Stimulated activated memory B cell treated with anti-CD40 and anti-IgM and Interleukin-4, amounts not matched to agents 10 μg/mL and 1 μg/mL and 100 μg/mL, for 72 hours (primary cell): ENCODE results near the gene ADGRL3.

ENCODE experiments used
- ATAC-seq: fragments of 150-1000 bp; cut with Tn5 transposase; 2 replicates; pipeline ENCODE4 v1.10.0; 2021
- H3K27ac Mint-ChIP-seq: one replicate; pipeline ENCODE4 v1.8.0; 2022; ENCODE audit warnings: mild to moderate bottlenecking, mixed read lengths
- H3K27me3 Mint-ChIP-seq: one replicate; pipeline ENCODE4 v1.8.0; 2022; ENCODE audit warnings: mixed read lengths
- H3K36me3 Mint-ChIP-seq: one replicate; pipeline ENCODE4 v1.8.0; 2022; ENCODE audit warnings: mixed read lengths
- H3K4me1 Mint-ChIP-seq: one replicate; pipeline ENCODE4 v1.8.0; 2022; ENCODE audit warnings: mixed read lengths
- H3K4me3 Mint-ChIP-seq: one replicate; pipeline ENCODE4 v1.8.0; 2022; ENCODE audit warnings: mild to moderate bottlenecking, moderate library complexity, mixed read lengths
- H3K9me3 Mint-ChIP-seq: one replicate; pipeline ENCODE4 v1.8.0; 2022; ENCODE audit warnings: mixed read lengths

ADGRL3 gene

DNA sequence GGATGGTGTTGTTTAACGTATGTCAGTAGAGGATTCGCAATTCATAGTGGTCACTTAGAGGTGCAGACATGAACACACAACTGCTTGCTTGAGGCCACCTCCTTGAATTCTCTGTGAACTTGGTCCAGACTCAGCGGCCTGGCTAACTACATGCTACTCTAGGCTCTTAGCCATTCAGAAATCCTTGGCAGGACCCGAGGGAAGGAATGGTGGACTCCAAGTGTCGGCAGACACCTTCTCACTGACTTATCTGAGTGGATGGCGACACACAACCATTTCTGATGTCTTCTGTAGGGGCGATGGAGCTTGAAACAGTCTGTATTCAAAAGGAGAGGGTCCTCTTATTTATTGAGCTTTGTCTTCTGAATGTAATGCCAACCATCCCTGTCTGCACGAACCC, 24.4 kb downstream of the ADGRL3 start:
- no peak for ATAC-seq
- H3K27ac Mint-ChIP-seq = no peak overlapping the region
- H3K4me3 Mint-ChIP-seq = no peak overlapping the region
- H3K4me1 Mint-ChIP-seq = no peaks in the 10 kb centered on the region
- H3K36me3 Mint-ChIP-seq = no peaks in the 10 kb centered on the region
- H3K9me3 Mint-ChIP-seq = no peaks in the 10 kb centered on the region
- H3K27me3 Mint-ChIP-seq = no peaks in the 10 kb centered on the region

DNA sequence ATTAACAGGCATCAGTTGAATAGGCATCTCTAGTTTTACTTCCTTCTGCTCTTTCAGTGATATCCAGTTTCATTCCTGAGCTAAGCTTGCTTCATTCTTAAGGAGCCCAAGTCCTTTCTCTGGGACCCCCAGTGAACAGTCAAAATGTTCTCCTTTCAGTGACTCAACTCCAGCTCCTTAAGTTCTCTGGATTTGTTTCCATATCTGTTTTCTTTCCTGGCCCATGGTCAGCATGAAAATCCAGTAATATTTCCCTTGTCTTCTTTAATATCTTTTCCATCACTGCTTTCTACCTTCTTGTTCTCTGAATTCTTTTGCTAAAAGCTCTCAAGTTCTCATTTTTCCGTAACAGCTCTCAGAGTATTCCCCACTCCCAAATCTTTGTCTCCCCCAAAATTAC, 25.5 kb downstream of the ADGRL3 start:
- no peak overlapping the region for H3K4me3 Mint-ChIP-seq
- H3K27me3 Mint-ChIP-seq = no peaks in the 10 kb centered on the region
- no peaks in the 10 kb centered on the region for H3K4me1 Mint-ChIP-seq
- no peaks in the 10 kb centered on the region for H3K36me3 Mint-ChIP-seq
- H3K27ac Mint-ChIP-seq = no peak overlapping the region
- ATAC-seq = no peak
- H3K9me3 Mint-ChIP-seq = no peaks in the 10 kb centered on the region

DNA sequence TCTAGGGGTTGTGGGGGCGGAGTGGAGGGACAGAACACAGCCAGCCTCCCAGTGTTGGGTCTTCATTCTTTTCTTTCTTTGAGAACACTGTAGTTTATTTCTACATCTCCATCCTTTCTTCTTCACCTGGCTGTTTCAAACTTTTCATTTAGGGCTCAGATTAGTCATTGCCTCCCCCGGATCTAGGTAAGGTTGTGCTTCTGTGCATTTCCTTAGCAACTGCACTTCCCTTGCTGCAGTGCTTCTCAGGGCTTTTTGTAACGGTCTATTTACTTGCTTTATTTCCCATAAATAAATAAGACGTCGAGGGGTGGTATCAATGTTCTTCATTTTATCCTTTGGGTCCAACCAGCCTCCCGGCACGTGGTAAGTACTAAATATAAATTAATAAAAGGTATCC, 31.3 kb downstream of the ADGRL3 start:
- H3K27me3 Mint-ChIP-seq = no peaks in the 10 kb centered on the region
- no peak for ATAC-seq
- no peaks in the 10 kb centered on the region for H3K4me1 Mint-ChIP-seq
- no peak overlapping the region for H3K4me3 Mint-ChIP-seq
- H3K36me3 Mint-ChIP-seq = no peaks in the 10 kb centered on the region
- H3K27ac Mint-ChIP-seq = no peak overlapping the region
- H3K9me3 Mint-ChIP-seq = peaks cover 16% of the 10 kb centered on the region

DNA sequence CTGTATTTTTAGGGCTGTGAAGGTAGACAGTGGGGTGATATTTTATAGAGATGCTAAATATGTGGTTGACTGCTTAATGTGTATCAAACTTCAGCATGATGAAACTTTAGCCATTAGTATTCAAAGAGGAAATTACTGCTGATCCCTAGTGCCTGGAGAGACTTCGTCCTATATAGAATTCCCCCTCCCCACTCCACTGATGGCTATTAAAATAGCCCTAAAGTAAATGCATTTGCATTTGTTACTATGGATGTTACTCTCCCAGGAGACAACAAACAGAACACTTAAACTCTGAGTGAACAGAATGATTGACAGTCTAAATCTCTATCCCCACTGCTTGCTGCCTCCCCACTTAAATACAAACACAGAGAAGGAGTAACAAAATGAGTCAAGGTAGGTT, 39.1 kb downstream of the ADGRL3 start:
- H3K27me3 Mint-ChIP-seq = no peaks in the 10 kb centered on the region
- no peaks in the 10 kb centered on the region for H3K36me3 Mint-ChIP-seq
- ATAC-seq = no peak
- H3K4me1 Mint-ChIP-seq = no peaks in the 10 kb centered on the region
- H3K9me3 Mint-ChIP-seq = peaks cover 6% of the 10 kb centered on the region
- H3K4me3 Mint-ChIP-seq = no peak overlapping the region
- H3K27ac Mint-ChIP-seq = no peak overlapping the region

DNA sequence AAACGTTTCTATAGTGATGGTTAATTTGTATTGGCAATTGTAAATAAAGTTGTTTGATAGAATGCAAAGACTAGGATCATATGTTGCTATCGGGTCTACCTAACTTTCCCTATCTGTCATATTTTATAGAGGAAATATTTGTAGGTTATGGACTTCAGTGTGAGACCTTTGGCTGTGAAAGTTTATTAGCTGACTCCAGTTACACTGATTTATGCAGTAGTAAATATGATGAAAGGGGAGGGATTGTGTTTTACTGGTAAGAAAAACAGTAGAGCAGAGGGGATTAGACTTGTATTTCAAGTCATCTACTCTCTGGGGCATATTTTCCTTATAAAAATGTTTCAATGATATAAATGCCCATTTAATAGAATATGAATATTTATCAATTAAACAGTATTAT, 43.8 kb downstream of the ADGRL3 start:
- Mint-ChIP-seq H3K9me3 (no peaks in the 10 kb centered on the region), H3K4me1 (no peaks in the 10 kb centered on the region), H3K36me3 (no peaks in the 10 kb centered on the region), H3K27ac (no peak overlapping the region), H3K4me3 (no peak overlapping the region), H3K27me3 (no peaks in the 10 kb centered on the region)
- no peak for ATAC-seq

DNA sequence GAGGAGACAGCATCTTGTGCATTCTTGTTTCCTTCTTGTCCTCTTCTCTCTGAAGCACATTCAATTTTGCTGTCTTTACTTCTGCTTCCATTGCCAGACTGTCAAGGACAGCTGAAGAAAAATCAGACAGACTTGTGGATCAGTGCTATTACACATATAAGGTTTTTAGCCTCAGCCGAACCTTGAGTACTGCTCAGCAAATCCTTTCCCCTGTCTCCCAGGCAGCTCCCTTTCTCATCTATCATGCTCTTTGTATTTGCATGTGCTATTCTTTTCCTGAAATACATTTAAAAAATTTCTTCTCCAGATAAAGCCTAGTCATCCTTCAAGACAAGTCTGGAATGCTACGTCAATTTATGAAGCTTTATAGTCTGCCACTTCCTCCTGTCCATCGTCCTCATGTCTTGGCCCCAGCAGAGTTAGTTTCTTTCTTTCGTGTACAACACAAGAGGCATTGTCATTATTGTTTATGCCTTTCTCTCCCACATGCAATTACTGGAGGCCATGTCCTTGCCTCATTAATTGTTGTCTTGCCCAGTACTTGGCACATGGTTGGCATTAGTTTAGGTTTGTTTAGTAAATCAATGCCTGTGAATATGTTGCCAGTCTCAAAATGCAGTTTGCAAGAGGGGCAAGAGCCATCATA, 45.1 kb downstream of the ADGRL3 start:
- ATAC-seq = no peak
- Mint-ChIP-seq H3K9me3 (no peaks in the 10 kb centered on the region), H3K27ac (no peak overlapping the region), H3K27me3 (no peaks in the 10 kb centered on the region), H3K36me3 (no peaks in the 10 kb centered on the region), H3K4me3 (no peak overlapping the region), H3K4me1 (no peaks in the 10 kb centered on the region)

DNA sequence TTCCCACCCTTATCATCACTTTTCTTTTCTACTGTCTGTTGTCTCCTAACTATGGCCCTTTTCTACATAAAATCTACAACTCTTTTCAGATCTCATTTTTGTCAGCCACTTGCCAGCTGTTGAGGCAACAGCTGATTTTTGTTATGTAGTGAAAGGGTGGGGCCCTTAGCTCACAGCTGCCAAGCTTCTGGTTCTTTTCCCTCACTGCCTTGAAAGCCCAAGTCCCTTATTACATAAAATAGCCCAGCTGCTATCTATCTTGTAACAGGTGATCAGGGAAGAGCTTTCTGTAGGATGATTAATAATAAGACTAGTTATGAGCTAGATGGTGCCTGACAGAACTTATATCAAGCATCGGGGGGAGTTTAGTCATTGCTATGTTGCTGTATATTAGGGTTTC, 45.9 kb downstream of the ADGRL3 start:
- no peaks in the 10 kb centered on the region for H3K9me3 Mint-ChIP-seq
- H3K4me3 Mint-ChIP-seq = no peak overlapping the region
- H3K36me3 Mint-ChIP-seq = no peaks in the 10 kb centered on the region
- no peak overlapping the region for H3K27ac Mint-ChIP-seq
- no peaks in the 10 kb centered on the region for H3K4me1 Mint-ChIP-seq
- ATAC-seq = no peak
- H3K27me3 Mint-ChIP-seq = no peaks in the 10 kb centered on the region

DNA sequence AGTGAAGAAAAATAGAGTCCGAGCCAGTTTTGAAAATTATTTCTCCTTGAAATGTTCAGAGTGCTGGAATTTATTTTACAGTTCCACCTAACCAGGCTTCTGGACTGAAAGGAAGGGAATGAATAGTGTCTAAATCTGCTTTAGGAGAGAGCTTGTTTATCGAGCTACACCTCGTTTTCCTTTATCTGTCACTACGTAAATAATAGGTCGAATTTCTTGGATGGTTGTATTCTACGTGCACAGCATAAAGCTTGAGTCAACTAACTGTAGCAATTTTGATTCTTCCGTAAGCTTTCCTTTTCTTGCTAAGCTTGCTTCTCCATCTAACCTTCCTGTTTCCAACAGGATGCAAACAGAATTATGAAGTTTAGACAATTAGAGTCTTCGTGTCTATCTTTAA, 48.6 kb downstream of the ADGRL3 start:
- Mint-ChIP-seq H3K4me1 (no peaks in the 10 kb centered on the region), H3K27ac (no peak overlapping the region), H3K27me3 (no peaks in the 10 kb centered on the region), H3K9me3 (no peaks in the 10 kb centered on the region), H3K36me3 (no peaks in the 10 kb centered on the region), H3K4me3 (no peak overlapping the region)
- no peak for ATAC-seq

DNA sequence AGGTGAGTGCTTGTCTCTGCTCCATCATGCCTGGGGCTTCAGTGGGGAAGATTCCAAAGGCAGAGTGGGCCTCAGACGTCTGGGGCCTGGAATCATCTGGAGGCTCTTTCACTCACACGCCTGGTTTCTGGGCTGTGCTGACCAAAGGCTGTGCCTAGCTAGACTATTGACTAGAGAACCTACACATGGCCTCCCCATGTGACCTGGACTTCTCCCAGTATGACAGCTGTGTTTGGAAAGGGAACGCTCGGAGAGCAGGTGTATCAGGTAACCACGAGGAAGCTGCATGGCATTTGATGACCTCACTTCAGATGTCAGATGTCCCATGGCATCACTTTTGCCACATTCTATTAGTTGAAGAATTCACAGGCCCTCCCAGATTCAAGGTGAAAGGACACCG, 51.0 kb downstream of the ADGRL3 start:
- Mint-ChIP-seq H3K27me3 (no peaks in the 10 kb centered on the region), H3K9me3 (no peaks in the 10 kb centered on the region), H3K4me3 (no peak overlapping the region), H3K36me3 (no peaks in the 10 kb centered on the region), H3K27ac (no peak overlapping the region), H3K4me1 (no peaks in the 10 kb centered on the region)
- ATAC-seq = no peak

DNA sequence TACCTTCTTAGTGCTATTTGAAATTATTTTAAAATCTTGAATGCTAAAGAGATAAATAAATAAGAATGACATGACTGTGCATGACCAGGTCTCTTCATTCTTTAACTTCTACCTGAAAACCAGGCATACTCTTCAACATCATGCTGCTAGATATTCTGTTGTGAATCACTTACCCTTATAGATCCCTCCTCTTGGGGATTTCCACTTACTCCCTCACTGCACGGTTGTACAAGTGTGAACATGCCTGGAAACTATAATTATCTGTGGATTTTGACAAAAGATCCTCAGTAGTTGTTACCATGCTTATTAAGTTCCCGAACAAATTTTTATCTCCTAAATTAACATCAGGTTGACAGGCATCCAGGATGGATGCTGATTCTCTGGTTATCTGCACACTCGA, 54.3 kb downstream of the ADGRL3 start:
- Mint-ChIP-seq H3K9me3 (peaks cover 3% of the 10 kb centered on the region), H3K27me3 (no peaks in the 10 kb centered on the region), H3K4me1 (no peaks in the 10 kb centered on the region), H3K4me3 (no peak overlapping the region), H3K36me3 (no peaks in the 10 kb centered on the region), H3K27ac (no peak overlapping the region)
- no peak for ATAC-seq

DNA sequence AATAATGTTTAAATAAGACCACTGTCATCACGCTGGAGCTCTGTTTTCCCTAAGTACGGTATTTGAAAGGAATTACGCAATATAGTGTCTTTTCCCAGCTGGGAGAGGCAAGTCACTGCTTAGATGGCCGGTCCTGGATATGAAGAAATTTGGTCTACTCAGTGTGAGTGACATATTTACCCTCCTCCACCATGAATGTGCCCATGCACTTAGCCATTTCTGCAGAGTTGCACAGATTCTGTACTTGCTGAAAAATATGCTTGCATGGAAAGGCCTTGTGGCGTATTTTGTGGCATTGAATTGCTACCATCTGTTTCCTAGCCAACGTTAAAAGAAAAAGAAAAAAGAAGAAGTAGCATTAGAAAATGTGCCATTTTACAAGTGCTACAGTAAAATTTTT, 73.1 kb downstream of the ADGRL3 start:
- Mint-ChIP-seq H3K4me1 (no peaks in the 10 kb centered on the region), H3K27ac (no peak overlapping the region), H3K27me3 (no peaks in the 10 kb centered on the region), H3K9me3 (no peaks in the 10 kb centered on the region), H3K36me3 (no peaks in the 10 kb centered on the region), H3K4me3 (no peak overlapping the region)
- no peak for ATAC-seq

DNA sequence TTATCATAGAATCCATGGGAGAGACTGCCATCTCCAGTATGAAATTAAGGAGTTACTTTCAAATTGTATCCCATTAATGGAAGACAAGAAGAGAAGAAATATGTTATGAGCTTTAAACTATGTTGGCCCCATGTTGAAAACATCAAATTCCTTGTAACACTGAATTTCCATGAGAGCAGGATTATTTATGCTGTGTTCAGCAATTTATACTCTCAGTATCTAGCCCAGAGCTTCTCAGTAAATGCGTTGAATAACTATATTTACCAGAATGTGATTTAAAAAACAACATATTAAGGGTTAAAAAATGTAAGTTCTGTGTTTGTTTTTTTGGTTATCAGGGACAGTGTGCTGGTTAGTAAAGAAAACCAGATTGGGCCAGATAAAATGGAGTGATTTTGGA, 74.2 kb downstream of the ADGRL3 start:
- no peaks in the 10 kb centered on the region for H3K9me3 Mint-ChIP-seq
- H3K27me3 Mint-ChIP-seq = no peaks in the 10 kb centered on the region
- no peaks in the 10 kb centered on the region for H3K4me1 Mint-ChIP-seq
- no peak for ATAC-seq
- no peak overlapping the region for H3K27ac Mint-ChIP-seq
- no peaks in the 10 kb centered on the region for H3K36me3 Mint-ChIP-seq
- H3K4me3 Mint-ChIP-seq = no peak overlapping the region

DNA sequence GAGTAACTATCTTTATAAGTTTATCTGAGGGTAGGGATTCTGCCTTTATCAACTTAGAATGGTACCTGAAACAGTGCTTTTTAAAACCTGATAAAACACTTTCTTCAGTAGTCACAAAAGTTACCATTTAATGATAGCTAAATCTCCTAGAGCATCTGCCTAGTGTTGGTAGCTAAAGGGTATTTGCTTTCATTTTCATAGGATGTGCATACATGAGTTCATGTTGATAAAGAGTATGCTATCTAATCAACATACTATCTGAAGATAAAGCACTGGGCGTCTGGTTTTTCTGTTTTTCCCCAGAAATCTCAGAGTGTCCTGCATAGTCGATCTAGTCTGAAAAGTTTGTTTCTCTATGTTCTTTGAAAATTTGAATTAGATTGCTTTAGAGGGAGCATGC, 75.1 kb downstream of the ADGRL3 start:
- Mint-ChIP-seq H3K9me3 (no peaks in the 10 kb centered on the region), H3K27me3 (no peaks in the 10 kb centered on the region), H3K27ac (no peak overlapping the region), H3K4me3 (no peak overlapping the region), H3K36me3 (no peaks in the 10 kb centered on the region), H3K4me1 (no peaks in the 10 kb centered on the region)
- no peak for ATAC-seq

DNA sequence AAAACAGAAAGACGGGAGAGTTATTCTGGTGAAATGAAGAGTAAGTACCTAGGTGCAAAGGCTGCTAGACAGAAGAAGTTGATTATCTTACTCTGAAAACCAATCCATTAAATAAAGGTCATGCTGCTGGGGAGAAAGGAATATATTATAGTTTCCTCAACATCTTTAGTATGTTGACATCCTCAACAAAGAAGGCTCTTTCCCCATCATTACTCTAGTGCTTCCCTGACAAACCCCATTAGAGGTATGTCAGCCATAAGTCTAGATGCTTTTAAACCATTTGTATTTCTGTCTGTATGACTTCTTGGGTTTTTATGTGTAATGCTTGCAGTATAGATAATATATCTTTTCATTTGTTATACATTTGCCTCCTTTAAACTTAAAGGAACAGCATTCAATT, 75.9 kb downstream of the ADGRL3 start:
- H3K27me3 Mint-ChIP-seq = no peaks in the 10 kb centered on the region
- H3K4me3 Mint-ChIP-seq = no peak overlapping the region
- no peaks in the 10 kb centered on the region for H3K36me3 Mint-ChIP-seq
- no peak for ATAC-seq
- no peak overlapping the region for H3K27ac Mint-ChIP-seq
- H3K9me3 Mint-ChIP-seq = no peaks in the 10 kb centered on the region
- H3K4me1 Mint-ChIP-seq = no peaks in the 10 kb centered on the region

DNA sequence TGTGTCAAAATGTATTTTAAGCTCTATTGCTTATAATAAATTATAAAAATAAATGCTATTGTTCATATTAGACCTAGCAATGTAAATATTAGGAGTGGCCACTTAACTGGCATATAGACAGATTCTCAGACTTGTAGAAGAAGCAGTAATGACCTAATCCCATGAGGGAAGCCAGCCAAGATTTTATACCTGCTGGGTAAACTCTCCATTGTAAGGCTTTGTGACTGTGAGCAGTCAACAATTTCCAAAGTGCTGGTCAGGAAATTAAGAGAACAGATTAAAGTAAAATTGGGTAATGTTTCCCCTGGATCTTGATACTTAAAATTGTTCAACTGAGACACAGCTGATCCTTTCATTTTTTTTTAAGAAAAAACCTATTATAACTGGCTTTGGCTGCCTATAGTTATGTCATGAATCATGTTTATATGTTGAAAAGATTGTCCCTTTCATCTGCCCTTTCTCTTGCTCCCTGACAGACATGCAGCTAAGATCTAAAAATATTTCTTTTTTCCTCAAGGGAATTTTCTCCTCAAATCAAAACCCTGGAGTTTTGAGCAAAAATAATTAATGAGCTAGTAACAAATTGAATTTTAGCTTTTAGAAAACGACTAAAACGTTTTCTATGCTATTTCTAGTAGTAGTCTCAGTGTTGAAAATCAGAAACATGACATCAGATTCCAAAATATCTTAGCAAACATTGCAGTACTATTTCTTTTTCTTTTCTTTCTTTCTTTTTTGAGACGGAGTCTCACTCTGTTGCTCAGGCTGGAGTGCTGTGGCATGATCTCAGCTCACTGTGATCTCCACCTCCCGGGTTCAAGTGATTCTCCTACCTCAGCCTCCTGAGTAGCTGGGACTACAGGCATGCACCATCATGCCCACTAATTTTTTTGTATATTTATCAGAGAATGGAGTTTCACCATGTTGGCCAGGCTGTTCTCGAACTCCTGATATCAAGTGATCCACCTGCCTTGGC, 77.9 kb downstream of the ADGRL3 start:
- H3K9me3 Mint-ChIP-seq = no peaks in the 10 kb centered on the region
- H3K36me3 Mint-ChIP-seq = no peaks in the 10 kb centered on the region
- H3K27me3 Mint-ChIP-seq = no peaks in the 10 kb centered on the region
- no peak overlapping the region for H3K27ac Mint-ChIP-seq
- ATAC-seq = no peak
- H3K4me3 Mint-ChIP-seq = no peak overlapping the region
- no peaks in the 10 kb centered on the region for H3K4me1 Mint-ChIP-seq

DNA sequence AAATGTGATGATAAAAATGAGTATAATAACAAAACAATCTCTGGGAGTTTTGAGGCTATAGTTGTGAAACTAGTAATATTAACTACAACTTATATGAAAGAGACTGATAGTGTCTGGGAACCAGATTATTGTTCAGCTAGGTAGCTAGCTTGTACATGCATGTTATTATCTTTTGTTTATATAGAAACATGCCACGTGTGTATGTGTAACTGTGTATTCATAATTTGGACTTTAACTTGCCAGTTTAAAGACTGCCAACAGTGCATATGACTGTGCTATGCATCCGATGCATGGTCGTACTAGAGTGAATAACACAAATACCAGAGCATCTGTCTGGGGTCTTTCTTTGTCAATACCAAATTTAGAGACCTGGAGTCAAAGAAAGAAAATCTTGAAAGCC, 92.2 kb downstream of the ADGRL3 start:
- Mint-ChIP-seq H3K4me1 (no peaks in the 10 kb centered on the region), H3K27me3 (no peaks in the 10 kb centered on the region), H3K4me3 (no peak overlapping the region), H3K9me3 (peaks cover 2% of the 10 kb centered on the region), H3K27ac (no peak overlapping the region), H3K36me3 (no peaks in the 10 kb centered on the region)
- no peak for ATAC-seq
